Naive thymus-derived CD4-positive, alpha-beta T cell (primary cell): ENCODE data around the gene H19. TPM values are rescaled to one million over a fixed set of nuclear protein-coding genes. Genes with fewer than 3 reads are reported as not detected.

Experiments
- ATAC-seq: fragments of 150-1000 bp; cut with Tn5 transposase; 2 replicates; pipeline ENCODE4 v1.10.0; 2021; ENCODE audit warnings: mild to moderate bottlenecking, moderate library complexity
- CTCF ChIA-PET: fragments of 350-600 bp; sonication (Branson Sonifier 250); formaldehyde crosslinking; loops from one replicate; lab custom pipeline; 2021; ENCODE audit warnings: antibody characterized with exemption; lab: Charles Lee
- POLR2A ChIA-PET: fragments of 350-600 bp; sonication (Branson Sonifier 250); formaldehyde crosslinking; loops from one replicate; lab custom pipeline; 2021; ENCODE audit warnings: antibody characterized with exemption, inconsistent platforms; lab: Charles Lee
- DNase-seq, 9 donors: peaks; one replicate each; pipeline versions ENCODE4 v3.0.0 to v3.0.0-alpha.2; 2020 to 2022; ENCODE audit warnings: mixed read lengths in 1 of 9
- H3K27ac ChIP-seq: one replicate; pipeline ENCODE4 v1.7.0; 2013; ENCODE audit warnings: mild to moderate bottlenecking, low read depth, low read length, moderate library complexity
- H3K27me3 ChIP-seq, 2 donors: one replicate each; pipeline ENCODE4 v1.7.0; 2013; ENCODE audit warnings: low read length in 2 of 2, mild to moderate bottlenecking in 2 of 2, moderate library complexity in 2 of 2; ENCODE audit not compliant: control insufficient read depth in 2 of 2, insufficient read depth in 2 of 2
- H3K36me3 ChIP-seq, 3 experiments: 1 replicate in 2 of 3; 2 replicates in 1 of 3; pipeline ENCODE4 v1.7.0; 2013; ENCODE audit warnings: low read length in 3 of 3, mild to moderate bottlenecking in 3 of 3, moderate library complexity in 1 of 3; ENCODE audit not compliant: insufficient read depth in 3 of 3, control insufficient read depth in 2 of 3
- H3K4me1 ChIP-seq, 2 donors: one replicate each; pipeline ENCODE4 v1.7.0; 2013; ENCODE audit warnings: low read length in 2 of 2, mild to moderate bottlenecking in 2 of 2, moderate library complexity in 1 of 2; ENCODE audit not compliant: control insufficient read depth in 2 of 2, insufficient read depth in 2 of 2
- H3K4me3 ChIP-seq: 2 replicates; pipeline ENCODE4 v1.7.0; 2013; ENCODE audit warnings: mild to moderate bottlenecking, low read length
- H3K9me3 ChIP-seq, 3 experiments: 1 replicate in 2 of 3; 2 replicates in 1 of 3; pipeline ENCODE4 v1.7.0; 2013; ENCODE audit warnings: low read length in 3 of 3; ENCODE audit not compliant: control insufficient read depth in 2 of 3
- H3K27ac Mint-ChIP-seq, 9 donors: one replicate each; pipeline ENCODE4 v1.8.0; 2020 to 2022; ENCODE audit warnings: mixed read lengths in 9 of 9, mild to moderate bottlenecking in 8 of 9, moderate library complexity in 5 of 9, inconsistent platforms in 2 of 9
- H3K27me3 Mint-ChIP-seq, 5 donors: one replicate each; pipeline ENCODE4 v1.8.0; 2021 to 2022; ENCODE audit warnings: mixed read lengths in 5 of 5, mild to moderate bottlenecking in 1 of 5
- H3K36me3 Mint-ChIP-seq, 5 donors: one replicate each; pipeline ENCODE4 v1.8.0; 2020 to 2022; ENCODE audit warnings: mixed read lengths in 5 of 5, mild to moderate bottlenecking in 3 of 5, inconsistent platforms in 1 of 5
- H3K4me1 Mint-ChIP-seq, 7 donors: one replicate each; pipeline ENCODE4 v1.8.0; 2020 to 2022; ENCODE audit warnings: mixed read lengths in 7 of 7, mild to moderate bottlenecking in 3 of 7, inconsistent platforms in 1 of 7
- H3K4me3 Mint-ChIP-seq, 10 donors: one replicate each; pipeline ENCODE4 v1.8.0; 2020 to 2022; ENCODE audit warnings: mild to moderate bottlenecking in 10 of 10, mixed read lengths in 10 of 10, moderate library complexity in 6 of 10, inconsistent platforms in 2 of 10
- H3K9me3 Mint-ChIP-seq, 11 donors: one replicate each; pipeline ENCODE4 v1.8.0; 2020 to 2022; ENCODE audit warnings: mixed read lengths in 11 of 11, mild to moderate bottlenecking in 4 of 11, inconsistent platforms in 1 of 11, moderate library complexity in 1 of 11
- intact Hi-C, 2 donors: fragments of 100-400 bp; cut with micrococcal nuclease; formaldehyde crosslinking; loops; one replicate each; pipeline ENCODE4 v1.15.1; 2023
- polyA plus RNA-seq, 2 donors: library from polyadenylated mRNA; unstranded; fragments of 300-500 nt; fragmentation: Illumina TruSeq; gene quantifications; one replicate each; pipeline ENCODE4 v1.2.3, GENCODE V29; 2021
- total RNA-seq, 6 experiments: library from RNA in 5 of 6; stranded (reverse) in 5 of 6; gene quantifications; 1 replicate in 5 of 6; 2 replicates in 1 of 6; pipeline ENCODE4 v1.2.3 and lab custom pipeline; 2021 to 2026

The H19 gene
- total and polyA plus RNA-seq, 7 experiments from 2014 or later: 0.29 to 0.44 TPM; not detected in 5

- ATAC-seq: no peak
- no peaks in the 10 kb centered on the region for H3K9me3 ChIP-seq
- Mint-ChIP-seq H3K27ac (no peak overlapping the region), H3K9me3 (no peaks in the 10 kb centered on the region), H3K4me1 (no peaks in the 10 kb centered on the region), H3K27me3 (no peaks in the 10 kb centered on the region), H3K36me3 (no peaks in the 10 kb centered on the region), H3K4me3 (no peak overlapping the region)
- no peak overlapping the region for H3K4me3 ChIP-seq
- no peaks in the 10 kb centered on the region for H3K27me3 ChIP-seq
- no peak for DNase-seq
- CTCF ChIA-PET: interaction anchor here (0.5 to 1.4 kb wide), 2 partner anchors 9 to 145 kb away, joined by 3 to 4 read pairs; no protein-coding TSS in a partner anchor
- H3K4me1 ChIP-seq: no peaks in the 10 kb centered on the region
- no peak overlapping the region for H3K27ac ChIP-seq
- intact Hi-C loops: no loop called here
- no peaks in the 10 kb centered on the region for H3K36me3 ChIP-seq
- POLR2A ChIA-PET: no interaction called here
Measured at GRCh38 chr11:2027708-2028107, 30.1 kb upstream of the H19 start.

- POLR2A ChIA-PET: no interaction called here
Measured at GRCh38 chr11:2015025-2015424, 17.4 kb upstream of the H19 start.

GRCh38 chr11:2012440-2012839, 14.8 kb upstream of the H19 start:
- CTCF ChIA-PET: no interaction called here
- H3K9me3 Mint-ChIP-seq: no peaks in the 10 kb centered on the region

More at GRCh38 chr11:2015025-2015424, 17.4 kb upstream of the H19 start:
- H3K9me3 Mint-ChIP-seq: no peaks in the 10 kb centered on the region
- no peaks in the 10 kb centered on the region for H3K36me3 ChIP-seq
- no peak overlapping the region for H3K27ac ChIP-seq
- no peak overlapping the region for H3K4me3 ChIP-seq
- no peaks in the 10 kb centered on the region for H3K4me1 ChIP-seq
- no peaks in the 10 kb centered on the region for H3K27me3 ChIP-seq
- CTCF ChIA-PET: no interaction called here
- DNase-seq (no peak), ATAC-seq (no peak)
- H3K27me3 Mint-ChIP-seq: no peaks in the 10 kb centered on the region
- no peak overlapping the region for H3K4me3 Mint-ChIP-seq
- no peak overlapping the region for H3K27ac Mint-ChIP-seq
- H3K4me1 Mint-ChIP-seq: no peaks in the 10 kb centered on the region
- intact Hi-C loops: no loop called here
- no peaks in the 10 kb centered on the region for H3K36me3 Mint-ChIP-seq
- no peaks in the 10 kb centered on the region for H3K9me3 ChIP-seq

DNA sequence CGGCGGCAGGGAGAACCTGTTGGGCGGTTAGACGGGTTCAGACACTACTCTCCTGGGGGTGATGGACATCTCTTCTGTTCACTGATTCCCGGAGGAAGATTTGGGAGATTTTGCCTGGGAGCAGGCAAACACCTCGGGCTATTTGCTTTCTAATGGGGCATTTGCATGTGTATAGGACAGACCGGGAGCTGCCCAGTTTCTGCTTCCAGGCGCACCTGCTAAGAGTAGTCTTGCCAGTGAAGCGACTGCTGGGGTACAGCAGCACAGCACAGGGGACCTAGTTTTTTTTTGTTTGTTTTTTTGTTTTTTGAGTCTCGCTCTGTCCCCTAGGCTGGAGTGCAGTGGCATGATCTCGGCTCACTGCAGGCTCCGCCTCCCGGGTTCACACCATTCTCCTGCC, 6.8 kb upstream of the H19 start:
- ATAC-seq (no peak), DNase-seq (no peak)
- H3K4me1 Mint-ChIP-seq: no peaks in the 10 kb centered on the region
- ChIA-PET CTCF (no interaction called here), POLR2A (no interaction called here)
- no peaks in the 10 kb centered on the region for H3K9me3 Mint-ChIP-seq
- Histone ChIP-seq H3K4me3 (no peak overlapping the region), H3K9me3 (no peaks in the 10 kb centered on the region), H3K4me1 (no peaks in the 10 kb centered on the region), H3K27ac (no peak overlapping the region), H3K27me3 (no peaks in the 10 kb centered on the region), H3K36me3 (no peaks in the 10 kb centered on the region)
- no peak overlapping the region for H3K27ac Mint-ChIP-seq
- no peaks in the 10 kb centered on the region for H3K27me3 Mint-ChIP-seq
- intact Hi-C loops: no loop called here
- no peaks in the 10 kb centered on the region for H3K36me3 Mint-ChIP-seq
- H3K4me3 Mint-ChIP-seq: no peak overlapping the region

More at GRCh38 chr11:2012440-2012839, 14.8 kb upstream of the H19 start:
- POLR2A ChIA-PET: no interaction called here
- H3K27ac Mint-ChIP-seq: no peak overlapping the region
- Histone ChIP-seq H3K9me3 (no peaks in the 10 kb centered on the region), H3K4me3 (no peak overlapping the region), H3K4me1 (no peaks in the 10 kb centered on the region), H3K27ac (no peak overlapping the region), H3K27me3 (no peaks in the 10 kb centered on the region), H3K36me3 (no peaks in the 10 kb centered on the region)
- no peak overlapping the region for H3K4me3 Mint-ChIP-seq
- H3K4me1 Mint-ChIP-seq: no peaks in the 10 kb centered on the region
- no peaks in the 10 kb centered on the region for H3K36me3 Mint-ChIP-seq
- ATAC-seq: no peak
- intact Hi-C loops: no loop called here
- no peaks in the 10 kb centered on the region for H3K27me3 Mint-ChIP-seq
- DNase-seq: no peak

- H3K4me1 ChIP-seq: no peaks in the 10 kb centered on the region
- CTCF ChIA-PET: interaction anchor here (0.5 to 4.1 kb wide), 11 partner anchors 81 to 350 kb away, joined by 3 to 58 read pairs (median 3); partner anchors contain the start of gene SYT8
- Mint-ChIP-seq H3K9me3 (no peaks in the 10 kb centered on the region), H3K36me3 (no peaks in the 10 kb centered on the region), H3K27ac (no peak overlapping the region), H3K4me3 (no peak overlapping the region), H3K27me3 (no peaks in the 10 kb centered on the region), H3K4me1 (no peaks in the 10 kb centered on the region)
- ATAC-seq: peak; percentile 66
- DNase-seq: no peak
- no peak overlapping the region for H3K27ac ChIP-seq
- intact Hi-C loops: no loop called here
- no peaks in the 10 kb centered on the region for H3K36me3 ChIP-seq
- H3K4me3 ChIP-seq: no peak overlapping the region
- POLR2A ChIA-PET: no interaction called here
- H3K27me3 ChIP-seq: no peaks in the 10 kb centered on the region
- no peaks in the 10 kb centered on the region for H3K9me3 ChIP-seq
Measured at GRCh38 chr11:2002807-2003206, 5.2 kb upstream of the H19 start.

GRCh38 chr11:2002042-2002776, 4.6 kb upstream of the H19 start:
- Mint-ChIP-seq H3K4me3 (no peak overlapping the region), H3K9me3 (no peaks in the 10 kb centered on the region), H3K36me3 (no peaks in the 10 kb centered on the region), H3K27me3 (no peaks in the 10 kb centered on the region), H3K4me1 (no peaks in the 10 kb centered on the region), H3K27ac (no peak overlapping the region)
- DNase-seq (no peak), ATAC-seq (peak; percentile 64)
- POLR2A ChIA-PET: no interaction called here
- Histone ChIP-seq H3K27me3 (no peaks in the 10 kb centered on the region), H3K4me1 (no peaks in the 10 kb centered on the region), H3K4me3 (no peak overlapping the region), H3K9me3 (no peaks in the 10 kb centered on the region), H3K27ac (no peak overlapping the region), H3K36me3 (no peaks in the 10 kb centered on the region)
- intact Hi-C loops: no loop called here
- CTCF ChIA-PET: interaction anchor here (0.5 to 4.1 kb wide), 13 partner anchors 60 to 350 kb away, joined by 3 to 58 read pairs (median 3); partner anchors contain the start of gene SYT8

DNA sequence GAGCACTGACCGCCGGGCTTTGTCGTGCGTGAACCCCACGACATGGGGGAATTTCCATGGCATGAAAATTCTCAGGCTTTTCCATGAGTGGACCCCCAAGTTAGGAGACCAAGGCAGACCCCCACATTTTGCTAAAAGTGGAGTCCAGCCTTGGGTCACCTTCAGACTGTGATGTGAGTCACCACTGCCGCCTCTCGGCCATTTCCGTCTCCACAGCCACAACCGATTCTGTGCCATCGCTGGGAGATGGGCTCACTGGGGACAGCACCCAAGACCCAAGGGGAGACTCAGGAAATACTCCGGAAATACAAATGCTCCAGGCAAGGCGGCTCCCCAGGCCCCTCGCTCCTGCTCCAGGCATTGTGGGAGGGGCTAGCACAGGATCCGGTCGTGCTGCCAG, 1.2 kb upstream of the H19 start:
- H3K4me3 Mint-ChIP-seq: no peak overlapping the region

More for the DNA sequence above, 1.2 kb upstream of the H19 start:
- H3K9me3 Mint-ChIP-seq: no peaks in the 10 kb centered on the region
- Histone ChIP-seq H3K4me3 (no peak overlapping the region), H3K27me3 (no peaks in the 10 kb centered on the region), H3K4me1 (no peaks in the 10 kb centered on the region), H3K27ac (no peak overlapping the region), H3K9me3 (no peaks in the 10 kb centered on the region), H3K36me3 (no peaks in the 10 kb centered on the region)
- H3K4me1 Mint-ChIP-seq: no peaks in the 10 kb centered on the region
- ChIA-PET POLR2A (no interaction called here), CTCF (interaction anchor here (0.7 to 4.1 kb wide), 4 partner anchors 17 to 306 kb away, joined by 4 to 58 read pairs (median 5); no protein-coding TSS in a partner anchor)
- DNase-seq (no peak), ATAC-seq (no peak)
- H3K27me3 Mint-ChIP-seq: no peaks in the 10 kb centered on the region
- no peak overlapping the region for H3K27ac Mint-ChIP-seq
- intact Hi-C loops: no loop called here
- H3K36me3 Mint-ChIP-seq: no peaks in the 10 kb centered on the region
